Stimulated activated CD4-positive, alpha-beta T cell treated with anti-CD3 and anti-CD28 coated beads, Interleukin-15, amount 100 ng/mL, for 24 hours (primary cell): ENCODE data around the gene SSR1.

Source experiments
- DNase-seq: peaks from one replicate; pipeline ENCODE4 v3.0.0-alpha.2; 2020

The SSR1 gene

DNA sequence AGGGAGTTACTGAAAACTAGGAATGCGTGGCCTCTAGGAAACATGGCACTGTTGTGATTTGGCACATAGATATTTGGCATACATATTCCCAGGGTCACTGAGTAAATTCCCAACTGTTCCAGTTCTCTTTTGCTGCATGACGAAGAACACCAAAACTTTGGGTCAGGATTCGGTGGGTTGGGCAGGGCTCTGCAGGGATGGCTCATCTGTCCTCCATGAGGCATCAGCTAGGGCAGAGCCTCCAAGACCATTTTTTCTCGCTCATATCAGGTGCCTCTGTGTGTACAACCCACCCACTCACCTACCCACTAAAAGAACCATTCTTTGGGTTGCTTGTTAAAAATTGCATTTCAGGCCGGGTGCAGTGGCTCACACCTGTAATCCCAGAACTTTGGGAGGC is 57.1 kb downstream of the SSR1 start:
- no peak for DNase-seq

DNA sequence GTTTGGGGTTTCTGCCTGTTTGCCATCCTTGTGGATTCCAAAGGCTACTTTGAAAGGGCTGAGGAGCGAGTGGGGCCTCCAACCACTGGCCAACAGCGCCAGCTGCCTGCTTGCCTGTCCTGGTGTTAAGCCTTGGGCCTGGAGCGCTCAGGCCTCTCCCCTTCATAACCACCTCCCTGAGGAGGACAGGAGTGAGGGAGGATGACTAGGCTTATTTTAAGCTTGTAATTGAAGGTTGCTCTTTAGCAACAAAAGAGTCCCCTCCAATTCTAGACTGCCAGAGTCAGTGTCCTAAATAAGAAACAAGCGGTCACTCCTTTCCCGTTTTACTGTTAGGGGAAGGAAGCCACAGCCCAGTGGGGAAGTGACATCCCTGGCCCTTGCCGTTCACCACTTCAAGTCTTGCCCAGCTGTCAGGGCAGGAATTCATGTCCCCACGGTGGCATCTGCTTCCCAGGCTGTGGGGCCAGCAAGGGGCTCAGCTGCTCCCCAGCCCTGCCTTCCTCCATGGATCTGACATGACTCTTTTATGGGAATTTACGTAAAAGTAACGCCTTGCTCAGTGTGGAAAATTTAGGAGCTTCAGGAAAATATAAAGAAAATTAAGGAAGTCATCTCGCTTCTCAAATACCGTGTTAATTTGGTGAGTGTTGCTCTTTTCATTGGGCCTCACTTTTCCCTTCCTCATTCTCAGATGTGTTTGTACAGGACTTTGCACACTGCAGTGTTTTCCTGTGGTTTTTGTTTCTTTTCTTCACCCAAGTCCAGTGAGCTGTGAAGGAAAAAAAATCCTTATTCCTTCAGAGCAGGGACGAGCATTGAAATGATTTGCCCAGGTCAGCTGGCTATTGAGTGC is 57.8 kb downstream of the SSR1 start:
- DNase-seq = no peak

DNA sequence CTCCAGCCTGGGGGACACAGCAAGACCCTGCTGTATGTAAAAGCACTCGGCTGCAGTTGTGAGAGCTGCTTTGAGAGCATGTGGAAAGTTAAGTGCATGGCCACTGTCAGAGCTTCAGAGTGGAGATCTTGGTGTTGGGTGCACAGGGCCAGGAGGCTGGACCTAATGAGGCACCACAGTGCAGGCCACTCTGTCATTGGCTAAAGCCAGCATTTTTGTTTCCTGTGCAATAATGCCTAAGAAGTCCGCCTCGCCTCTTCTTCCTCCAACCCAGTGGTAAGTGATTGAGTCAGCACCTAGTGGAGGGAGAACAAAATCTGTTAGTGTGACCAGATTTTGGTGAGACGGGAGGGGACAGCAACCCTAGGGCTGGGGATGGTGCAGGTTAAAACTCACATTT is 60.6 kb downstream of the SSR1 start:
- no peak for DNase-seq

DNA sequence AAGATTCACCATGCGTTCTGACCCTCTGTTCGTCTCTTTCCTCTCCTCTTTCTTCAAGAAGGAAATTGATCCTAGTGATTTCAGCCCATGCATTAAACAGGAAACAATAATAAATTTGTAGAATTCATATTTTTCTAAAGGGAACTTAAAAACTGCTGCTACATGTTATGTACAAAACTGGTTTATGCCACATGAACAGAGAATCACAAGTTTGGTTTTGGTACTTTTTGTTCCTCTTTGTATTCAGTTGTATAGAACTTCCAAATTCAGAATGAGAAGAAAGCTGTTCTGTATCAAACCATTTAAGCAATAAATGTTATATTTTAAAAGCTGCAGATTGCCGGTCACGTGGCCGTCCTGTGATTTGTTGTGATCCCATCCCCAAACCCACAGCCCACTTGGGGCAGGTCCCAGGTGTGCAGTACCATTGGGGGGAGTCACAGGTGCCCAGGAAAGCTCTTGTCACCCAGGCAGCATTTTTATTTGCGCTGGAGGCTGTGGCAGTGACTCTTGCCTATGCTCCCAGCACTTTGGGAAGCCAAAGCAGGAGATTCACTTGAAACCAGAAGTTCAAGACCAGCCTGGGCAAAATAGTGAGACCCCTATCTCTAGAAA is 61.2 kb downstream of the SSR1 start:
- DNase-seq = no peak

DNA sequence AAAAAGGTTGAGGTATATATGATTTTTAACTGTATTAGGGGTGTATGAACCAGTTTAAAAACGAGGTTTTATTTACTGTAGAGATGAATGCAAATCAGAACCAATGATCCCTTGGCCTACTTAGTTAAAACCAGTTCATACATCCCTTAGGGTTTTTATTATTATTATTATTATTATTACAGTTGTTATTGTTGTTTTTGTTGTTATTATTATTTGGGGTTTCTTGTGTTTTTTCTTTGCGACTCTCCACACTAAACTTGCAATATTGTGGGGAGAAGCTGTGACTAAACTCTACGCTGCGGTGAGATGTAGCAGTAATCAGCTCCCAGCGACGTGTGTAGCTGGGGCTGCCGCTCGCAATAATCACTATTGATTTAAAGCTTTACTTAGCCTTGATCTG is 62.2 kb downstream of the SSR1 start:
- no peak for DNase-seq

DNA sequence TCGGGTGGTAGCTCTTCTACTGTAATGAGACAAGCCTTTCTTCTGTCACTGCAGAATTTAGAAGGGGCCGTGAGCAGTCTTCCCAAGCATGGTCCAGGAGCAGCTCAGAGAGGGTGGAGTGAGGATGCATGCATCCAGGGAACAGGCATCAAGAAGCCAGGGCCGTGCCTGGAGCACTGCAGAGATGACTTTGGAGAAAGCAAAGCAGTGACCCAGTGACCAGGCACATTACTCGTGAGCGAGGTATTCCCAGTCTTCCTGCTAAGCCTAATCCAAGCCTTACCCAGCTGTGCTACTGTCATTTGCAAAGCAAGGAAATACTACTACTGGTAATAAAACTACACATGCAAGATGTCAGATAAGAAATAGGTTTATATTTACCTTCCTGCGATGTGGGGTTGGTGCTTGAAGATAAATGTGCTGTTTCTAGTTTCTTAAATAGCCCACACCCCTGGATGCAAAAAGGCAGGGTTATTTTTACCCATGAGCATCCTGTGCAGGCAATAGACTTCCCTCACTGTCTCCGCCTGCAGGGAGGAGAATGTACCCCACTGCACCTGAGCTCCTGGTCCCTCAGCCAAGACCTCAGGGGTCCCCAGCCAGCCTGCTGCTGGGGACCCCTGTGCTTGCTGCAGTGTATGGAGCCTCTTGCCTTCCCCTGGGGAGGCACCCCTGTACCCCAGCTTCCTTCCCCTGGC is 62.9 kb downstream of the SSR1 start:
- DNase-seq = no peak

DNA sequence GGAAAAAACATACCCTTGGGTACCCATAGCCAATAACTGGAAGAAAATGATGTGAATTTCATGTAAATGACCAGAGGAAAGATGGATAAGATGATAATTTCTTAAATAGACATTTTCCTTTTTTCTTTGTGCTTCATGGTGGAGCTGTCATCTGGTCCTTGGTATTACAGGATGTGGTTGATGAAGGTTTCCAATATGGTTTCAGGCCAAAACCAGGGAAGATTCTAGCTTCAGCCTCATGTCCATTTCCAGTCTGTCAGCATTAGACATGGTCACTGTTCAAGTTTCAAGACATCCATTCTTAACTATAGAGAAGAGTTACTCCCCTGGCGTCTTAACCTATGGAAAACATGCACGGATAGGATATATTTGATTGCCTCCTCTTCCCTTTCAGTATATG is 63.6 kb downstream of the SSR1 start:
- DNase-seq = no peak

DNA sequence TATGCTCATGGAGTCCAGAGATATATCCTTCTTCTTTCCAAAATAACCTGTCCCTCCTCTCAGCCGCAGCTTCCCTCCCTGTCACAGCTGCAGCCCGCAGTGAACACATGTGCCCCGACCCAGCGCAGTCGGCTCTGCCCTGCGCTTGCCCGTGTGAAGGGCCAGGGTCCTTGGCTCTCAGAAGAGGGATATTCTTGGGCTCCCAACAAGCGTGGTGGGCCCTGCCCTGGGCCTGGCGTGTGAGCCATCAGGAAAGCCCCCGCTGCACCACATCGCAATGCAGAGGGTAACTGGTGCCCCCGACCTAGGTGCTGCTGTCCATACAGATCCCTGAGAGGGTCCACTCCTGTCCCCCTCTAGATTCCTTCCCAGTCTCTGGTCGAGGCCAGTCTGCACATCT is 65.2 kb downstream of the SSR1 start:
- DNase-seq = no peak

DNA sequence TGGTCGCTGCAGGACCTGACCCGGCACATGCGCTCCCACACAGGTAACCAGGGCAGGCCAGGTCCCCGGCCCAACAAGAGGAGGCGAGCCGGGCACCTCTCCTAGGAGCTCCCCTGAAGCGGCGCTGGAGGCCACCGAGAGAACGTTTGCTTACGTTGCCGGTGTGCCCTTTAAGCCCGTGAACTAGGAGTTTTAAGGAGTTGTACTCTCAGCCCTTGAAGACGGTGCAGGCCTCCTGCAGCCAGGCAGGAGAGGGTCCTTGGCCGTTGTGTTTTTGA is 65.9 kb downstream of the SSR1 start:
- no peak for DNase-seq

DNA sequence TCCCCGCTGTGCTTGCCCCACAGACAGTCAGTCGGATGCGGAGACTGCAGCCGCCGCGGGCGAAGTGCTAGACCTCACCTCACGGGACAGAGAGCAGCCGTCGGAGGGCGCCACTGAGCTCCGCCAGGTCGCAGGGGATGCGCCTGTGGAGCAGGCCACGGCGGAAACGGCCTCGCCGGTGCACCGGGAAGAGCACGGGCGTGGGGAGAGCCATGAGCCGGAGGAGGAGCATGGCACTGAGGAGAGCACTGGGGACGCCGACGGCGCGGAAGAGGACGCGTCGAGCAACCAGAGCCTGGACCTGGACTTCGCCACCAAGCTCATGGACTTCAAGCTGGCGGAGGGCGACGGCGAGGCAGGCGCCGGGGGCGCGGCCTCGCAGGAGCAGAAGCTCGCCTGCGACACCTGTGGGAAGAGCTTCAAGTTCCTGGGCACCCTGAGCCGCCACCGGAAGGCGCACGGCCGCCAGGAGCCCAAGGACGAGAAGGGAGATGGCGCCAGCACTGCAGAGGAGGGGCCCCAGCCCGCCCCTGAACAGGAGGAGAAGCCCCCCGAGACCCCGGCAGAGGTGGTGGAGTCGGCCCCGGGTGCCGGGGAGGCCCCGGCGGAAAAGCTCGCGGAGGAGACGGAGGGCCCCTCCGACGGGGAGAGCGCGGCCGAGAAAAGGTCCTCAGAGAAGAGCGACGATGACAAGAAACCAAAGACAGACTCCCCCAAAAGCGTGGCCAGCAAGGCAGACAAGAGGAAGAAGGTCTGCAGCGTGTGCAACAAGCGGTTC is 66.4 kb downstream of the SSR1 start:
- no peak for DNase-seq

DNA sequence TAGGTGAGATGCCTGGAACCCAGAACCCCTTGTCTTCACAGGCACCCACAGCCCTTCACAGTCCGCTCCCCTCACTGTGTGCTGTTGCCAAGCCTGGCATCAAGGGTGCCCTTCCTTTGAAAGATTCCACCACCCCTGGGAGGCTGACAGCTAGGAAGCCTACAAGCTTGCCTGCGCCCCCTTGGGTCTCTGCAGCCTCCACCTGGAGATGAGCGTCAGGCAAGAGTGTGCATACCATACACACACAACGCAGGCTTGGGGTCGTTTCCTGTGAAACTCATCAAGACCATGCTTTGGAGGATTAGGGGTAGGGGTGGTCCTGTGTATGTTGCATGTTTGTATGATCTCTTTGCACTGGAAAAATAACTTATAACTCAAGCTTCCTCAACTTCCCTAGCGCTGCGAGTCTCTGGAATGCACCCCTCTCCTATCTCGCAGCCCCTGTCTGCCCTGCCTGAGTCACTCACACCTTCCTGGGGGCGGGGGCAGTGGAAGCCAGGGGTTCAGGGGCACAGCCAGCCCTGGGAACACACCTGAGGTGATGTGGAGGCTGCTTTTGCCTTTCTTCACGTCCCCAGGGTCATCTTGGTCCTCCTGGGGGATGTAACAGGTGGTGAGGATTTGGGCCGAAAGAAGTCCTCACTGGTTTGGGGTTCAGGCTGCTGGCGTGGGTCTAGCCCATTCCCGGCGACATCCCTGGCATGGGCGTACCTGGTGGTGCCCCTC is 67.2 kb downstream of the SSR1 start:
- no peak for DNase-seq

DNA sequence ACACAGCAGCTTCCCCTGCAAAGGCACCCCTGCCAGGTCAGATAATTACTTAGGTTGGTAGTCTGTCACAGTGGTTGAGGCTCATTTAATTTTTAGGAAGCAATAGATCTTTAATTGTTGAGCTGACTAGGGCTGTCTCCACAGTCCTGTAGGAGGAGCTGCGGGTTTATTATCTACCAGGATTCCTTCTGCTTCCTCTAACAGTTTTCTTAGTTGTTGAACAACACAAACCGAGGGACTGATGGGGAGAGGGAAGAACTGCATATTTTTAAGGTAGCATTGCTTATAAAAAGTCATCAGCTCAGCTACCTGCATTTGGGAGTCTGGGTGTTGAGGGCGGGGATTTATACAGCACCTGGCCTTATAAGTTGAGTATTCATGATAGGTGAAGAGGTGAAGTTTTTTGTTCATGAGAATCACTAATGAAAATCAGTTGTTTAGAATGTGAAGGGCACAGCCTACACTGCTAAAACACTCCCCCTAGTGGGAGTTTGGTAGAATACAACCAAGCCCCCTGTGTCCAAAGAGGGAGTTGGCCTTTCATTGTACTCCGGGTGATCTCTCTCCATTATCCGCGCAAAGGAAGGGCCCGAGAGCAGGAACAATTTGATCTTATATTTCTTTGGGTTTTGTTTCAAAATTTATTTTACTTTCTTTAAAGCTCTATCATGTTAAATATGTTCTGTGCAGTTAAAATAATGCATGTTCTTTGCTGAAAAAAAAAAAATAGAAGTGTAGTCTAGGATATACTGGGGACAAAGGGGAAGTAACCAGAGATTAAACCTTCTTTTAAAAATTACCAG is 69.6 kb downstream of the SSR1 start:
- peak; percentile 45 for DNase-seq

DNA sequence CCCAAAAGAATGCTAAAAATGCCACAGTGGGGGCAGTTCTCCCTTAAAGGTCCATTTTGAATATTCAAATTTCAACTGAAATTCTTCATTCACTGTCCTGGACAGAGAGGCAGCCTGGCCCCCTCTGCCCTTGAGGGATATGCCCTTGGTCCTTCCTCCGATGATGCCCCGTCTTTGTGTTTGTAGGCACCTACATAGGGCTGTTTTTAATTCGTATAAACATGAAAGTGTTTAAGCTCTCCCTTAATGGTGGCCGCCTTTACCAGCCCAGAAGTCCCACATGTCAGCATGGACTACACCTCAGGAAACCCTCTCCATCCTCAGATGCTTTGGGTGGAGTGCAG is 70.2 kb downstream of the SSR1 start:
- DNase-seq = no peak

DNA sequence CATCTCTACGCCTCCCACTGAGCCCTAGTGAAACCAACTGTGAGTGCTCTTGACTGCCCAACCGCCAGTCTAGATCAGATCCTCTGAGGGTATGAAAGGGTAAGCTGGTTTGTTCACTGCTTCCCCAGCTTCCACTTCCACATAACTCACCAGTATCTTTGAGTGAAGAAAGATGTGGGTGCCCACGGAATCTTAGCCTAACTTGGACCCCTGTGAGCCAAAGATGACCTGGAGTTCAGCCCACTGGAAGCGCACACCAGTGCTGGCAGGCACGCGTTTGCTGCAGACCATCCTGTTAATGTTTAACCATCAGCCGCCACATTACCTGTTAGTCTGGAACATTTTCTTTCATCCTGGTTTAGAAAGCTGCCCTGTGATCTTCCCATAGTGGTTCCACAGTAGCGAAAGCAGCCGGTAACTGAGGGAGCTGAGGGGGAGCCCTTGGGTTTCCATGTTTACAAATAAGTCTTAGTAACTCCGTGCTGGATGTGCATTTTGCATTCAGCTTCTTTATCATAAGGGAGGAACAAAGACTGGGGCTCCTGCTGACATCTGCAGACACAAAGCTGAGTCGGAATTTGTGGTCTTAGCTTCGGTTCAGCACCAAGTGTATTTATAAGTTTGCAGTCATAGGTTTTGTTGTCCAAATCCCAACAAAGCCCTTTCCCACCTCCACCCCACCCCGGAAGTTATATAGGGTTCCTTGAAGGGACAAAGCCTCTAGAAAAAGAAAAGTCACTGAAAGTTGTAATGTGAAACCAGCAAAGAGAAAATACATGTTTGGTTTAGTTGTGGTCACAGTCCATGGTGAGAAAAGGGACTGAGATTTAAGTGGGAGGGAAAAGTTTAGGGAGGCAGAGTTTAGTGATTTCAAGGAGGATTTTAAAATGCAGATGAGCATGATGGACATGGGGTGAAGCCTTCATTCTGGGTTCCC is 71.0 kb downstream of the SSR1 start:
- no peak for DNase-seq

DNA sequence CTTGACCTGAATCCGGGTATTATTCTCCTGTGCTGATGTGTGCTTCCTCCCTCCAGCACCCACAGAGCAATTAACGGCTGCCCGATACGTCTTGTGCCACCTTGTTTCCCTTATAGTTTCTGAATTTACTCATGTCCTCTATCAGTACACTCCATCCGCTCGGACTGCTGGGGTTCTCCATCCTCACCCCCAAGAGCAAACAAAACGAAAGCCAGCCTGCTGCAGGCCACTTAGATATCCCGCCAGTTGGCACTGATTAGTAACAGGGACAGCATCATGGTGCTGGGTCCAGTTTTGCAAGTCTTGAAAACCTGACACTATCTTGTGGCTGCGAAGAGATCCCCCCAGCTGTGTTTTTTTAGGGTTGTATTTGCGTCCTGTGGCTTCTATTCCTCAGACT is 71.8 kb downstream of the SSR1 start:
- DNase-seq = no peak

DNA sequence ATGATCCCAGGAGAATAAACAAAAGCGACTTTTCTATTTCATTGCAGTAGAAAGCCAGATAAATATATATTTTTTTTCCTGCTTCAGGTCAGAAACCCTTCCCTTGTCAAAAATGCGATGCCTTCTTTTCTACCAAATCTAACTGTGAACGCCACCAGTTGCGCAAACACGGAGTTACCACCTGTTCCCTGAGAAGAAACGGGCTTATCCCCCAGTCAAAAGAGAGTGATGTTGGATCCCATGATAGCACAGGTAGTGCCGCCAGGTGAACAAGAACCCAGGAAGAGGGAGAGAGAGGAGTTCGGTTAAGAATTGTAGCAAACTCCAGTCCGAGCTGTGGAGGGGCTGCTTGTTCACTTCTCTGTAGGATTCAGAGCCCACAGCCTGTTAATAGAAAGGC is 72.6 kb downstream of the SSR1 start:
- DNase-seq = no peak

DNA sequence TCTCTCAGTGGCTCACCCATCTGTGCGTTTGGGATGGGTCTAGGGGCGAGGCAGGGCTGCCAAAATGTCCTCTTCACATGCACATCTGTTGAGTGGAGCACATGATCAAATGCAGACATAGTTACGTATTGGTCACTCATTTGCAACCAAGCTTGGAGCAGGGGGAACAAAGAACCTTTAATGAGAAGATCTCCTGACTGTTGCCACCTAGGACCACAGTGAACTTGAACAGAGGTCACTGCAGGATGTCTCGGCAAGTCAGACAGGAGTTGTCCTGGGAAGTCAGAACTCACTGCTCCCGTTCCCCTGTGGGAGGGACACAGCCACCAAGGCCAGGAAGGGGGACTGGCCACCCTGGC is 73.4 kb downstream of the SSR1 start:
- DNase-seq = no peak

DNA sequence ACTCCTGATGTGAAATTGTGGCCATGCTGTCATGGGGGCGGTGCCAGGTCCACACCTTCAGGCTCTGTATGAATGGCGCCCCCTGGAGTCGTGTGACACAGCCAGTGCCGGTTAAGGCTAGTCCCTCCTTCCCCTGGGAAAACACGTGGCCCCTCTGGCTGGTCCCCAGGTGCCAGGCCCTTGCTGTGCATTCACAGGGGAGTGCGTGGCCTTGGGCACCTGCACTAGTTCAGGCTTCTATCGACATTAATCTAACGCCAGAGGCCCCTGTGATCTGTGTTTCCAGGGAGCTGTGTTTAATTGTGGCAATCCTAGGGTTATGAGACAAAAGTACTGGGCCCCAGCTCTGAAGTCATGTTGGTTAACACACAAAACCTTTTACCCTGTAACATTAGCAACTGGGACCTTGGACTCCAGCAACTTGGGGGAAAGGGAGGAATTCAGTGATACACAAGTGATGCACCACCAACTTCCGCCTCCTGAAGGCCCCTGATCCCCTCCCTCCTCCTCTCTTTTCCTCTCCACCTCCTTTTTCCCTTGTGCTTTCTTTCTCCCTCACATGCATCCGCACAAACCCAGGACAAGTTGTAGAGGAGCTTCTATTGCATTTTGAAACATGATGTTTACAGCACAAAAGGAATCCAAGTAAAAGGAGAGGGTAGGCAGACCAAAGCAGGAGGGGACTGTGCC is 74.0 kb downstream of the SSR1 start:
- DNase-seq = peak; percentile 90

DNA sequence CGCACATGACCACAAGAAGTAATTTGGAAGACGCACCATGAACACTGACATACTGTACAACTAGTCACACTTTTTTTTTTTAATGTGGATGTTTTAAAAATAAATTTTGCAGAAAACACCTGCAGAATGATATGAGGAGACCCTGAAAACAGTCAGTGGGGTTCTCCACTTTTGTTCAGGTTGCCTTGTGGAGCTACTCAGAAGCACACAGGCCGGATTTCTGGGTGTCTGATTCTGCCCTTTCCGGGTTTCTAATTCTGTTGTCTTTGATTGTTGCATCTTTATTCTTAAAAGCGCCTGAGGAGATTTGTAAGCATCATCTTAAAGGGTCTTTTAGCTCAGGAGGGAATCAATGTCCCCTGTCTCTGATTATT is 74.5 kb downstream of the SSR1 start:
- no peak for DNase-seq

DNA sequence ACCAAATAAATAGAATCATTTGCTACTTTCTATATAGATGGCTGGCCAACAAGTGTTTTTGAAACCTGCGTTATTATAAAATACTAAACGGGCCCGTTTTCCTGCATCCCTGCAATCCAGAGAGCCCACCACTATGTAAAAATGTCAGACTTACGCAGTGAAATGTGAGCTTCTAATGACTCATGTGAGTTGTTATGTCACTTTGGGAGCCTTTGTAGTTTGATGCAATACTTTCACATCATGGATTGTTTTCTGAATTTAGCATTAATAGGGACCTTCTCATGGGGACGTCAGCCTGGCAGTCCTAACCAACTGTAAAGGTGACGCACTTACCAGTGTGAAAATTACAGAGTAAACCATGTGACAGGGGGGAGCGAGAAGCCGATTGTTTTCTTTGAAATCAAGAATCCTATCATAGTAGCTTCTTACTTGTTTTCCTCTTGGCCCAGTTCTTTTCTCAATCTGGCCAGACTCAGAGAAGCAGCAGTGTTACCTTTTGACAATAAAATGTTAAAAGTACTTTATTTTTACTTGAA is 75.3 kb downstream of the SSR1 start:
- no peak for DNase-seq
